ENCODE measurements around the gene CYTH1. TPM values are rescaled to one million over a fixed set of nuclear protein-coding genes. Genes with fewer than 3 reads are reported as not detected.
"Not testable (repeated sequence)": the region's sequence is repeated elsewhere in the genome, so short reads cannot be mapped to it uniquely, and the experiment has no call there.

Gene CYTH1
- total and polyA plus RNA-seq, 7 donors: 18.7 to 40.4 (median 29.8) TPM

GRCh38 chr17:78751447-78752161 lies 30.5 kb downstream of the CYTH1 start:
- intact Hi-C loops (cut with DNase I): no loop called here
- H3K27me3 ChIP-seq (ENCODE audit: insufficient read depth in 3 of 3, low read length in 2 of 3): no peaks in the 10 kb centered on the region
- ATAC-seq (peak in 1 of 4 donors; percentile 34), DNase-seq (no peak)
- H3K4me1 ChIP-seq: peaks cover 49% of the 10 kb centered on the region
- H3K4me3 ChIP-seq: no peak overlapping the region
- no peaks in the 10 kb centered on the region for H3K9me3 ChIP-seq
- no peaks in the 10 kb centered on the region for H3K36me3 ChIP-seq (ENCODE audit: insufficient read depth in 1 of 2, low read depth in 1 of 2)
- H3K27ac ChIP-seq: no peak overlapping the region
- TF ChIP-seq, protein P1, sequence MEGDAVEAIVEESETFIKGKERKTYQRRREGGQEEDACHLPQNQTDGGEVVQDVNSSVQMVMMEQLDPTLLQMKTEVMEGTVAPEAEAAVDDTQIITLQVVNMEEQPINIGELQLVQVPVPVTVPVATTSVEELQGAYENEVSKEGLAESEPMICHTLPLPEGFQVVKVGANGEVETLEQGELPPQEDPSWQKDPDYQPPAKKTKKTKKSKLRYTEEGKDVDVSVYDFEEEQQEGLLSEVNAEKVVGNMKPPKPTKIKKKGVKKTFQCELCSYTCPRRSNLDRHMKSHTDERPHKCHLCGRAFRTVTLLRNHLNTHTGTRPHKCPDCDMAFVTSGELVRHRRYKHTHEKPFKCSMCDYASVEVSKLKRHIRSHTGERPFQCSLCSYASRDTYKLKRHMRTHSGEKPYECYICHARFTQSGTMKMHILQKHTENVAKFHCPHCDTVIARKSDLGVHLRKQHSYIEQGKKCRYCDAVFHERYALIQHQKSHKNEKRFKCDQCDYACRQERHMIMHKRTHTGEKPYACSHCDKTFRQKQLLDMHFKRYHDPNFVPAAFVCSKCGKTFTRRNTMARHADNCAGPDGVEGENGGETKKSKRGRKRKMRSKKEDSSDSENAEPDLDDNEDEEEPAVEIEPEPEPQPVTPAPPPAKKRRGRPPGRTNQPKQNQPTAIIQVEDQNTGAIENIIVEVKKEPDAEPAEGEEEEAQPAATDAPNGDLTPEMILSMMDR (IDR thresholded peaks at IDR 0.05): no peak
- WGBS, 3 donors: 64 to 79% (median 65%) methylated on average over 14 of the region's 14 CpGs

DNA sequence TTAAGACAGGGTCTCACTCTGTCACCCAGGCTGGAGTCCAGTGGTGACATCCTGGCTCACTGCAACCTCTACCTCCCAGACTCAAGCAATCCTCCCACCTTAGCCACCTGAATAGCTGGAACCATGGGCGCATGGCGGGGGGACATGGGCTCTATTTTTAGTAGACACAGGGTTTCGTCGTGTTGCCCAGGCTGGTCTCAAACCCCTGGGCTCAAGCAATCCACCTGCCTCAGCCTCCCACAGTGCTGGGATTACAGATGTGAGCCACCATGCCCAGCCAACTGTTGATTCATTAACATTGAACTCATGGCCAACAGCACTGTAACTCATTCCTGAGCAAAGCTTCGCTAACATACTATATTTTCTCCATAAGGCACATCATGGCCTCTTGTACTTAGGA lies 31.1 kb downstream of the CYTH1 start:
- H3K27me3 ChIP-seq (ENCODE audit: insufficient read depth in 3 of 3, low read length in 2 of 3); DNase-seq; intact Hi-C loops (cut with DNase I); H3K9me3 ChIP-seq; H3K27ac ChIP-seq; ATAC-seq; H3K36me3 ChIP-seq (ENCODE audit: insufficient read depth in 1 of 2, low read depth in 1 of 2); H3K4me3 ChIP-seq: not testable (repeated sequence)
- WGBS, 3 donors: 82 to 91% (median 84%) methylated on average over 5 of the region's 5 CpGs
- H3K4me1 ChIP-seq: peaks cover 55% of the 10 kb centered on the region

DNA sequence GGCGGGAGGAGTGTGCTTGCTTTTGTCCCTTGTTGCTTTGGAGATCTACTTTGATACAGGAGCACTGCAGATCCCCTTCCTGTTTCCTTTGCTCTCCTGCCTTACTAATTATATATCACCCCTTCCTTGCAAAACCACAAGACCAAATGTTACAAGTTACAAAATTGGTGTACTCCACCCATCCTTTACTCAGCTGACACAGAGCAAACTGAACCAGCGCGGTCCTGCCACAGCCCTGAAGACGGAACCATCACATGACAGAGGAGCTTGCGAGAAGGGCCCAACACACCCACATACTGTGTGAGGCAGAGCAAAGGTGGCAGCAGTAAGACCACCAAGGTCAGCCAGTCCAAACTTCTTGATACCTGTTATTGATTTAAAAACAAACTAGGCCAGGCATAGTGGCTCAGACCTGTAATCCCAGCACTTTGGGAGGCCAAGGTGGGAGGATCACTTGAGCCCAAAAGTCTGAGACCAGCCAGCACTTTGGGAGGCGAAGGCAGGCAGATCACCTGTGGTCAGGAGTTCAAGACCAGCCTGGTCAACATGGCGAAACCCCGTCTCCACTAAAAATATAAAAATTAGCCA lies 33.2 kb downstream of the CYTH1 start:
- Histone ChIP-seq H3K4me1 (peaks cover 64% of the 10 kb centered on the region), H3K27me3 (ENCODE audit: insufficient read depth in 3 of 3, low read length in 2 of 3) (no peaks in the 10 kb centered on the region), H3K4me3 (no peak overlapping the region), H3K36me3 (ENCODE audit: insufficient read depth in 1 of 2, low read depth in 1 of 2) (no peaks in the 10 kb centered on the region), H3K9me3 (no peaks in the 10 kb centered on the region), H3K27ac (peak overlapping the region; percentile 47)
- TF ChIP-seq, protein P1 (IDR thresholded peaks at IDR 0.05): no peak
- 81 to 86% (median 83%) methylated on average over 8 of the region's 8 CpGs for WGBS, 3 donors
- DNase-seq: peak; percentile 45 to 65
- ATAC-seq: peak; percentile 53 to 58 (median 56)
- intact Hi-C loops (cut with DNase I): no loop called here

DNA sequence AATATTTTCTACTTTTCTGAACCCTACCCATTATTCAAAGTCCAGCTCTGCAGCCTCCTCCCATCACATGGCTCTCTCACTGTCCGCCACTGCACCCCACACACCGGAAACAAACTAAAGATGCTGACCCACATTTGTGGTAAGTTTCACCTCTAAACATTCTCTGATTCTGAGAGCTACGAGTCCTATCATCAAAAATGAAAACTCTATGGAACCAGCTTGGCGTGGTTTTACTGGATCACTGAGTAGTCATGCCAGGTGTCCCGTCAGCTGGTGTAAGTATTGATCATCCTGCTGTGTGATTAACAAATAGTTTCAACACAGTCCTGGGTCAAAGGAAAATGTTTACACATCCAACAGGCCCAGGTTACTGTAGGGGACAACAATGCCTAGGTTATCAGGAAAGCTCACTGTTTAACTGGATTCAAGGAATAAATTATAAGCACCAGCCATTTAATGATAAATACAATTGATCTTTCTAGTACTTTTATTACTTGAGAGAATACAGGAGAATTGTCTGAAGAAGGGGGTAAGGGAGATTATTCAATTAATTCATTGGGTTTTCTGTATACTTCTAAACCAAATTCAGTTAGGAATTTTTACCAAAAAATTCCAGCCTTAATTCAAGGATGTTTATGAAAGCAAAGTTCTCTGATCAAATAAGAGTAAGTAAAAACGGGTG lies 33.9 kb downstream of the CYTH1 start:
- H3K27me3 ChIP-seq (ENCODE audit: insufficient read depth in 3 of 3, low read length in 2 of 3): no peaks in the 10 kb centered on the region
- peaks cover 70% of the 10 kb centered on the region for H3K4me1 ChIP-seq
- H3K4me3 ChIP-seq: no peak overlapping the region
- intact Hi-C loops (cut with DNase I): no loop called here
- H3K9me3 ChIP-seq: no peaks in the 10 kb centered on the region
- TF ChIP-seq, protein P1 (IDR thresholded peaks at IDR 0.05): no peak
- no peaks in the 10 kb centered on the region for H3K36me3 ChIP-seq (ENCODE audit: insufficient read depth in 1 of 2, low read depth in 1 of 2)
- H3K27ac ChIP-seq: peak overlapping the region; percentile 47
- 68 to 78% (median 72%) methylated on average over 6 of the region's 6 CpGs for WGBS, 3 donors
- ATAC-seq: no peak
- no peak for DNase-seq

- Histone ChIP-seq H3K4me3 (no peak overlapping the region), H3K27me3 (ENCODE audit: insufficient read depth in 3 of 3, low read length in 2 of 3) (no peaks in the 10 kb centered on the region), H3K36me3 (ENCODE audit: insufficient read depth in 1 of 2, low read depth in 1 of 2) (no peaks in the 10 kb centered on the region), H3K27ac (peak overlapping the region; percentile 47), H3K4me1 (peaks cover 75% of the 10 kb centered on the region), H3K9me3 (no peaks in the 10 kb centered on the region)
- no peak for DNase-seq
- intact Hi-C loops (cut with DNase I): no loop called here
- WGBS, 3 donors: 84 to 93% (median 86%) methylated on average over 2 of the region's 2 CpGs
- ATAC-seq: peak in 3 of 4 donors; percentile 25 to 54 (median 35)
- TF ChIP-seq, protein P1 (IDR thresholded peaks at IDR 0.05): no peak
Observed at GRCh38 chr17:78747488-78747887, 34.6 kb downstream of the CYTH1 start.
